T47D (cell line): Measurements from ENCODE around the gene SNRPB2.
A peak's percentile ranks its signal among the peaks of the same experiment; 100 is the strongest.

Experiments
- DNase-seq, 2 experiments: peaks; one replicate each; pipeline versions ENCODE4 v3.0.0 to v3.0.0-alpha.2; 2011 to 2012; ENCODE audit warnings: low read depth in 1 of 2, low spot score in 1 of 2
- JUND ChIP-seq: IDR thresholded peaks from 2 replicates; pipeline ENCODE4 v1.6.1; 2012; ENCODE audit warnings: low read depth
- in situ Hi-C: cut with HindIII; loops from 2 replicates; pipeline ENCODE4 v1.10.0; 2016; ENCODE audit warnings: low sequenced_read_pairs, low pct_unique_long_range_greater_than_20kb

SNRPB2 gene

GRCh38 chr20:16747291-16747811 lies 17.5 kb downstream of the SNRPB2 start:
- in situ Hi-C loops: no loop called here
- peak in 1 of 2 experiments; percentile 76 for DNase-seq

GRCh38 chr20:16748308-16748900 lies 18.6 kb downstream of the SNRPB2 start, which contains the start of gene OTOR:
OTOR (plus strand) TSS chr20:16748358; CDS start chr20:16748402, 44 bp downstream.
- no peak for DNase-seq

More at GRCh38 chr20:16747291-16747811, 17.5 kb downstream of the SNRPB2 start:
- TF ChIP-seq JUND: no peak

GRCh38 chr20:16749573-16749972 lies 19.7 kb downstream of the SNRPB2 start:
- no peak for DNase-seq
- in situ Hi-C loops: no loop called here

More at GRCh38 chr20:16748308-16748900, 18.6 kb downstream of the SNRPB2 start, which contains the start of gene OTOR:
- in situ Hi-C loops: no loop called here
- no peak for TF ChIP-seq JUND

DNA sequence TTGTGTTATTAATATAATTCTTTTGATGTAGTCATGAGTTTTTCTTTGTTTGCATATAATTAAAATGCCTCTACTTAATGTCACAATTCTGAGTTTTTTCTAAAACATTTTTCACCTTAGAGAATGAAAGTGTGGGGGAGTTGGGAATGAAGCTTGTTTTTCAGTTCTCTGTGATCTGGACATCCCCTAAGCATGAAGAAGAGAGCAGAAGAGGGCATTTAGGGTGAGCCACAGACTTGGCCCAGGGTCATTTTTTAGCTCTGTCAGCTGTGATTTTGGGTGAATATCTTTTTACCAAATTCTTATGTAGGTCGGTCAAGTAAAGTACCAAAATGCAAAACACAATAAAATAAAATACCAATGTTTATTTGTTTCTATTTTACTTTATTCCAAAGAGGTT lies 22.3 kb downstream of the SNRPB2 start:
- in situ Hi-C loops: no loop called here
- TF ChIP-seq JUND: no peak
- DNase-seq: no peak

More at GRCh38 chr20:16749573-16749972, 19.7 kb downstream of the SNRPB2 start:
- TF ChIP-seq JUND: no peak

- DNase-seq: no peak
- TF ChIP-seq JUND: no peak
- in situ Hi-C loops: no loop called here
These were observed 23.1 kb downstream of the SNRPB2 start for GRCh38 chr20:16752901-16753300.

GRCh38 chr20:16758454-16759180 lies 28.8 kb downstream of the SNRPB2 start:
- no peak for DNase-seq
- in situ Hi-C loops: no loop called here
- TF ChIP-seq JUND: no peak

DNA sequence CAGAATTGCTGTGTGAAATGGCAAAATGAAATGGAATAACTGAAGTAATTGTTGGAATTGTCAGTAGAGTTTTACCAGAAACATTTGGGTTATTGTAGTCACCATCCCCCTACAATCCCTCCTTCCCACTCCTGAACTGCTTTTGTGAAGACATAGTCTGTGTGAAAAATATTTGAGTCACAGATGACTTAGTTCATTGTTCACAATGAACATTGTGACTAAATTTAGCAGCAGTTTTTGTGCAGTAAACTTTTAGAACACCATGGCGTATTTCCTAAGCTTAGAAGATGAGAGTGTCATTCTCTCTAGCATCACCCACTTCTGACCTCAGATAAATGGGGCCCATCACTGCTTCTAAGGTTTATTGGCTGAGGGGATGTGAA lies 29.3 kb downstream of the SNRPB2 start:
- no peak for TF ChIP-seq JUND

GRCh38 chr20:16760431-16761304 lies 30.8 kb downstream of the SNRPB2 start:
- in situ Hi-C loops: no loop called here
- no peak for TF ChIP-seq JUND
- DNase-seq: peak; percentile 43 to 94

More for the DNA sequence above, 29.3 kb downstream of the SNRPB2 start:
- in situ Hi-C loops: no loop called here
- no peak for DNase-seq

DNA sequence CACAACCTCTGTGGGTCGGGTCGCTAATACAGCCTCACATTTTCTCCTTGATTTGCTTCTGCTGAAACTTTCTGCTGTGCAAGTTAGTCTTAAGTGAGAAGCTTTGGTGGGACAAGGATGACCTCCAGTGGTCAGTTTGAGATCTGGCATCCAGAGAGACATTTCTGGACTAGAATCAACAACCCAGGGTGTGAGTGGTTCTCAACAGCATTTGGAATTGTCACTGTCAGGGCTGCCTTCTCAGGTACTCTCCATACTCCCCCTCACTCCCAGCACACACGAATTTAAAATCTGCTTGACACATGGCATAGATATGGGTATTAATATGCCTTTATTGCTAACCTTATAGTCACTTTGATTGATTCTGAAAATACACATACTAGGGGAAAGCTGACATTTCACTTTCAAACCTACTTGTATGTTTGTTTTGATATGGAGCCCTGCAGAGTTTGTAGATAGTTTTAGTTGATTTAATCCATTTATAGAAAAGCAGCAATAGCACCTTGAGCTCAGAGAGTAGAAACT lies 31.5 kb downstream of the SNRPB2 start:
- DNase-seq: peak; percentile 46 to 91
- no peak for TF ChIP-seq JUND
- in situ Hi-C loops: no loop called here

DNA sequence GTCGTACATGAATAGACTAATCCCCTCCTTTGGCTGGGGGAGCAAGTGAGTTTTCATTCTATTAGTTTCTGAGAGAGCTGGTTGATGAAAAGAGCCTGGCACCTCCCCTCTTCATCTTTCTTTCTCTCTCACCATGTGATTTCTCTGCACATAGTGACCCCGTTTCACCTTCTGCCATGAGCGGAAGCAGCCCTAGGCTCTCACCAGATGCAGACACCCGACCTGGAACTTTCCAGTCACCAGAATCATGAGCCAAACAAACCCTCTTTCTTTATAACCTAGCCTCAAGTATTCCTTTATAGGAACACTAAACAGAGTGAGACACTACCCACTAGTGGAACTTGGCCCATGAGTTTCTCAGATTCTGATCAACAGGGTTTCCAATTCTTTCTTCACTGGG lies 34.7 kb downstream of the SNRPB2 start:
- no peak for DNase-seq
- in situ Hi-C loops: no loop called here
- no peak for TF ChIP-seq JUND

DNA sequence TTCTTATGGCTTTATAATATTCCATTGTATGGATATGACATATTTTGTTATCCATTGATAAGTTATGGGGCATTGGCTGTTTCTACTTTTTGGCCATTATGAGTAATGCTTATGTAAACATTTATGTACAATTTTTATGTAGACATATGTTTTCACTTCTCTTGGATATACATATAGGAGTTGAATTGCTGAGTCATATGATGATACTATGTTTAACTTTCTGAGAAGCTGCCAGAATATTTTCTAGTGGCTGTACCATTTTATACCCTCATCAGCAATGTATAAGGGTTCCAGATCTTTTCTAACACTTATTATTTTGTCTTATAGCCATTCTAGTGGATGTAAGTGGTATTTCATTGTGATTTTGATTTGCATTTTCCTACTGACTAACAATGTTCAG lies 41.4 kb downstream of the SNRPB2 start:
- in situ Hi-C loops: no loop called here
- DNase-seq: no peak
- TF ChIP-seq JUND: no peak

DNA sequence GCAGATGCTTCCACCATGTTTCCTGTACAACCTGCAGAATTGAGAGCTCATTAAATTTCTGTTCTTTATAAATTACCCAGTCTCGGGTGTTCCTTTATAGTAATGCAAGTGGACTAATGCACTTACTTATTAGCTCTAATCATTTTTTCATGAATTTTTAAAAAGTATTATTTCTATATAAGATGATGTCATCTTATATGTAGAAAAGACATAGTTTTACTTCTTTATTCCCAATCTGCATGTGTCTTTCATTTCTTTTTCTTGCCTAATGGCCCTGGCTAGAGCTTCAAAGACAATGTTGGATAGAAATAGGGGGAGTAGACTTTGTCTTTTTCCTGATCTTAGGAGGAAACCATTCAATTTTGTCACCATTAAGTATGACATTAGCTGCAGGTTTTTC lies 46.1 kb downstream of the SNRPB2 start:
- in situ Hi-C loops: no loop called here
- no peak for DNase-seq
- TF ChIP-seq JUND: no peak

GRCh38 chr20:16777126-16777525 lies 47.3 kb downstream of the SNRPB2 start:
- DNase-seq: no peak
- in situ Hi-C loops: no loop called here
- no peak for TF ChIP-seq JUND
